NCI-H1436 (cell line): Measurements from ENCODE around the gene SEMA3A.
"Not testable (repeated sequence)": the region's sequence is repeated elsewhere in the genome, so short reads cannot be mapped to it uniquely, and the experiment has no call there.

ENCODE experiments used
- DNase-seq: peaks from one replicate; lab custom pipeline; 2025; lab: John Stamatoyannopoulos, UW

SEMA3A gene

GRCh38 chr7:84194484-84195271 lies at the start of gene SEMA3A:
Gene SEMA3A, minus strand, starts transcription at chr7:84194789. Its CDS starts 203 bp downstream, at chr7:84194586.
- DNase-seq: no peak

- not testable (repeated sequence) for DNase-seq
These were observed 48.4 kb upstream of the SEMA3A start for GRCh38 chr7:84243037-84243436.

- no peak for DNase-seq
These were observed 44.0 kb upstream of the SEMA3A start for GRCh38 chr7:84238596-84238995.

GRCh38 chr7:84237533-84238173 lies 43.1 kb upstream of the SEMA3A start:
- DNase-seq: no peak

GRCh38 chr7:84236398-84236797 lies 41.8 kb upstream of the SEMA3A start:
- DNase-seq: no peak

- DNase-seq: no peak
These were observed 38.1 kb upstream of the SEMA3A start for GRCh38 chr7:84232646-84233045.

DNA sequence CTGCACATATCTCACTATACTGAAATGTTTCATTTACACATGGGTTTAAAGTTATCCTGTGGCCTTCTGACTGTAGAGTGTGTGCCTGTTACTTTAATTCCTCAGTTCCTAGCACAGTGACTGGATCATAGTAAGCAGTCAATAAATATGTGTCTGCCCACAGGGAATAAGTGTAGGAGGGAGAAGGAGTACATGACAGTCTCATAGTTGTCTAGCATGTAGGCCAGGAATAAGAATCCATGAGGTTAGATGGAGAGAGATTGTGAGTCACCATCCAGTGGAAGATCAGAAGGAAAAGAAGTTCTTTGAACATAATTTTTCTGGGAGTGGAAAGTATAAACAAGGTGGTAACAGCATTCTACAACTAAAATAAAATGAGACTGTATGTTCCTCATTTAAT lies 36.6 kb upstream of the SEMA3A start:
- DNase-seq: no peak

GRCh38 chr7:84230491-84230890 lies 35.9 kb upstream of the SEMA3A start:
- no peak for DNase-seq

DNA sequence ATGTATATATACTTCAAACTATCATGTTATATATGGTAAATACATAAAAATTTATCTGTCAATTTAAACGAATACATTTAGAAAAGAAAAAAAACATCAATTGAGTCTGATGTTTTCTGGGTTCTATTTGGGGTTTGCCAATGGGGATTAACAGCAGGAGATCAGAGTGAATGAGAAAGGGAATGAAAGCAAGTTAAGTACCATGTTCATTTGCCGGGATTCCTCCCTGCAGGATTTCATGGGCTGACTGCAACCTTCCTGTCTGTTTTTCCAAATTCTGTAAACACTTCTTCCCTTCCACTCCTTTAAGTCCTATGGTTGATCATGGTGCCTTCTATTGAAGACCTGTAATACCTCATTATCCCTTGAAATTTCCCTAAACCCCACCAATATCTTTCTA lies 33.9 kb upstream of the SEMA3A start:
- DNase-seq: no peak

DNA sequence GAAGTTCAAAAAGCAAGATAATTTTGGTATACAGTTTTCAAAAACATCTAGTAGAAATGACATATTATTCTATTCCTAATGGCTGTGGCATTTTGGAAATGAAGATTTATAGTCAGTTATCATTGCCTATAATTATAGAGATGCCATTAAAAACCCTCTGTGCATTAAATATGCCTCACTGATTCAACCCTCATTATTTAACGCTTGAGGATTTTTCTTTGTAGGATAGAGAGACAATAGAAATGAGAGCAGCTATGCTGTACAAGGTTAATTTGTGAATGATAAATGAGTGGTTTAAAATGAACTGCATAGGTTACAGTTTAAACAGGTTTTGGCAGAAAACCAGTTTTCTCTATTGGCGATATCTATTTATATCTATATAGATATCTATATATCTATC lies 32.2 kb upstream of the SEMA3A start:
- no peak for DNase-seq

GRCh38 chr7:84224505-84224904 lies 29.9 kb upstream of the SEMA3A start:
- DNase-seq: no peak

- DNase-seq: no peak
These were observed 24.7 kb upstream of the SEMA3A start for GRCh38 chr7:84219310-84219709.

DNA sequence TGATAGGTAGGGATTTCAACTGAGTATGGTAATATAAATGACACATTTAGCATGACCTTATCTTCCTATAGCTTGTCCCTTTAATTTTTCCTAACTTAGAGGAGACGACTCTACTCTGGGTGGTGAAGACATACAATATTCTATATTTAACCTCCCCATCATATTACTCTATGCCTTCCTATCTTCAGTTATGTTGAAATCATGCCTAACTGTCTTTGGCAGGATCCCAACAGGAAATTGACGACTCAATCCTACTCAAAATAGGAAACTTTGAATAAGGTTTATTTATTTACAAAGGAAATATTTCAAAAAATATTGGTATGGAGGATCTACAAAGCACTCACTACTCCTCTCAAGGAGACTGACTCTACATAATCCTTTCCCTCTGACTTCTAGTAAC lies 24.1 kb upstream of the SEMA3A start:
- no peak for DNase-seq

- no peak for DNase-seq
These were observed 21.9 kb upstream of the SEMA3A start for GRCh38 chr7:84216472-84216871.

- not testable (repeated sequence) for DNase-seq
These were observed 20.2 kb upstream of the SEMA3A start for GRCh38 chr7:84214757-84215156.

DNA sequence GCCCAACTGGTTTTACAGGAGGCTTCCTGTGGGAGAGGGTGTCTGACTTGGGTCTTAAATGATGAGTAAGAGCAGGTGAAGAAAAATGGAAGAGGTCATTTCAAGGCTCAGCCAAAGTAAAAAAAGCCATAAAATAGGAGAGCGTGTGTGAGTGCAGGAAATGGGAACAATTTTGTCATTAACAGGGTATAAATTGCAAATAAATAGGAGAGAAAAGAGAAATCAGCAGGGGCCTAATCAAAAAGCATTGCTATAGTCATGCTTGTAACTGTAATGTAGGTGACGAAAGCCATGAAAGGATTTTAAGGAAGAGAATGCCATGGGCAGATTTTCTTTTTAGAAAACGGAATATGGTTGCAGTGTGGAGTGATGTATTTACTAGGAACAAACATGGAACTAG lies 15.7 kb upstream of the SEMA3A start:
- no peak for DNase-seq

DNA sequence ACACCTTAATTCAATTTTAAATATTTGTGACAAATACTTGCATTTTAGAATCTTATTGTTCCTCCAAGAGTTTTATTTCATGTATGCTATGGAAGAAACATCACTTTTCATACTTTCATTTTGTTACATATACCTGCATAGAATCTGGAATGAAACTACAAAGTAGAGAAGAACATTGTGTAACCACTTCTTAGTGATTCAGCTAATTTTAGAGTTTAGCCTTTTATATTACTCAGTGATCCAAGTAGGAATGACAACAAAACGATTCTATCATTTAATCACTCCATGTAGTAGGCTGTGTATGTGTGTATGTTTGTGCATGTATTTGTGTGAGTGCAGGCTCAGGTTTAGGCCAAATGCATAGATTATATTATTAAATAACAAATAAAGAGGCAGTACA lies 14.4 kb upstream of the SEMA3A start:
- no peak for DNase-seq

- no peak for DNase-seq
These were observed 13.0 kb upstream of the SEMA3A start for GRCh38 chr7:84207615-84208014.

DNA sequence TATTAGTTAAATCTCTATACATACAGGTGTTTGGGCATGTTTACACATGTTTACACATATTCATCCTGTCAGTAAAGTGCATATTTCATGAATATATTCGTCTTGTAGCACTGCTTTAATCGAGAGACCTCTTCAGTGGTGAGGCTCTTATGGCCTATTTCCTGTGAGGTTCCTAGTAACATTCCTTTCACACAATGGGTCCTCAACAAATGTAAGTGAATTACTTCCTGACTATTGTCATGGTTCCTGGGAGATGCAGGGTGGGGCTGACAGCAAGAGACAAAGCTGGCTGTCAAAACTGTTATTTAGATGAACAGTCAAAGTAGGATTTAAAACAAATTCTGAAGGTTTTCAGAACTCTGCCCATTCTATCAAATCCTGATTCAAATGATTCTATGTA lies 12.4 kb upstream of the SEMA3A start:
- DNase-seq: no peak

GRCh38 chr7:84204655-84205054 lies 10.1 kb upstream of the SEMA3A start:
- DNase-seq: no peak

- DNase-seq: no peak
These were observed 8.3 kb upstream of the SEMA3A start for GRCh38 chr7:84202855-84203254.

DNA sequence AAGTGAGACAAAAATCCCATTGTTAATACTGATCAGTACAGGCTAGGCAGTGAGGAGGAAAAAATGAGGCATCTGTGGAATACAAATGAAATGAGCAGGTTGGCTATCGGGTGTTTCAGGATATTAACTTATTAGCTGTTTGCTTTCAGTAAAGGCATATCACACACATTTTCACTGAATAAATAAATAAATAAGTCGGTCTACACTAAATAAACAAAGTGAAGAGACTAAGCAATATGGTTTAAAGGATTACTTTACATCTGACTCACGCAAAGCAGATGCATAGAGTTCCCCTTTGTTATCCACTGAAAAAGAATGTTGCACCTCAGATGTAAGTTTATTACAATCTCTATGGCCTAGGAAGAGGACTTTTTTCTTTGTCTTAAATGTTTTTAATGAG lies 6.3 kb upstream of the SEMA3A start:
- no peak for DNase-seq

DNA sequence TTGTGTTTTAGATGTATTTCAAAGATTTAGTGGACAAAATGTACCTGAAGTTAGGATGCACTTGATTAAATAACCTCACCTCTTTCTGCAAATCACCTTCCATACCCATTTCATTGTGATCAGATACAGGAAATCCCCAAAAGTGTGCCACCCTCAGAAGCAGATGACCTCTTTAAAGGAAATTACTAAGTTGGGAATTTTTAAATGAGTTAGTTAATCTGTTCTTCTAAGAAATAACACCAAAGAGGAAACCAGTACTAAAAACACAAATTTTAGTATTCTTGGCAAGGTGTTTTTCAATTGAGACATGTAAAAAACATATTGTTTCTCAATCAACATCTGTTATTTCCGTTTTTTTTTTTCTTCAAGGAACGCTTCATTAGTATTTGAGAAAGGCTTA lies 4.6 kb upstream of the SEMA3A start:
- no peak for DNase-seq

DNA sequence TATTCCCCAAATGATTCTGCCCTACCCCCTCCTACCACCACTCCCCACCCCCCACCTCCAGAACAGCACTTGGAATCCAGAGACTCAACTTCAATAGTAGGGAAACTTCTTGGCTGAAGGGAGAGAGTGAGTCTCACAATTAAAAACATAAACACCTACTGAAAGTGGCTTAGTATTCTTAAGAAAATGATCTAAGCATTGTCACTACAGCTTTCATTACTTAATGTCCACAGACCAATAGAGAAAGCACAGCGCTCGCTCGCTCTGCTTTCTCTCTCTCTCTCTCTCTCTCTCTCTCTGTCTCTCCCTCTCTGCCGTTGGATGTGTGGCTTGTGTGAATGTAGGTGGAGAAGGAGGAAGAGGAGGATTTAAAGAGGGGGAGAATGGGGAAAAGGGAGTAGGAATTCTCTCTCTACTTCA lies 1.5 kb upstream of the SEMA3A start:
- DNase-seq: no peak
